Measurements from ENCODE around the gene TRPV3. TPM values are rescaled to one million over a fixed set of nuclear protein-coding genes. Genes with fewer than 3 reads are reported as not detected.

The TRPV3 gene
- total and polyA plus RNA-seq, 9 of the 15 experiments (the other 6 are each of a cell fraction or from before 2014, with no cell fraction given), result 0.03 to 0.42 (median 0.11) TPM; not detected in 1

DNA sequence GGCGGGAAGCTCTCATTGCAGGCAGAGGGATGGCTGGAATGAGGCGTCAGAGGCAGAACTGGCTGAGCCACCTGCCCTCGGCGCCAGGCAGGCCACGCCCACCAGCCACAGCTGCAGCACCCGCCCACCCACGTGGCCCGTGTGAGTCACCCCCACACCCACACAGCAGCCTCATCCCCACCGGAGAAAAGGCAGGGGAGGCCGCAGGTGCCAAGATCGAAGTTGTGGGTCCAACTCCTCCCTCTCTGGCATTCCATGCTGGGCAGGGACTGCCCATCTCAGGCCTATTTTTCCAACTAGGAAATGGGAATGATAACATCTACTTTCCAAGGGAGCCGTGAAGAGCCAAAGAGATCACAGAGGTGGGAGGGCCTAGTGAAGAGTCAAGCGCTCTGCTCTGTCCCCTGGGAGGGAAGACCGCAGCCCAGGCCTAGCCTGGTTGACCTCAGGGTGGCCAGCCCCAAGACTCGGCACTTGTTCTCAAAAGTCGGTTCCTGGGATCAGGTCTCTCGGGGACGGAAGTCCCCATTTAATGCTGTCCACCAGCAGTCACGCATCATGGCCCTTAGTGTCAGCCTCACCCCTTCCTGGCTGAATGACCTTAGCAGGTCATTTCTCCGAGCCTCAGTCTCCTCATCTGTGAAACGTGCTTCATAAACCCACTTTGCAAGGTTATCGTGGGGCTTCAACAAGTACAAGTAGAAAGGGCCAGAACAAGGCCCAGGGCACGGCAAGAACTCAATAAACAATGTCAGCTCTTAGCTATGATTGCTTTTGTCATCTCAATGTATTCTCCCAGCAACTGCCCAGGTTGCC, at the start of gene TRPV3 (continued):
- no peak for TF ChIP-seq TSHZ1 (CRISPR knock-in tag; IDR thresholded peaks at IDR 0.05)
- TF ChIP-seq ZNF3 (CRISPR knock-in tag; IDR thresholded peaks at IDR 0.05), result no peak
- TF ChIP-seq ZKSCAN3 (CRISPR knock-in tag; IDR thresholded peaks at IDR 0.05), result no peak
- peak; percentile 36; the same call in 1 of the 2 replicates for TF ChIP-seq DPF2 (IDR thresholded peaks at IDR 0.05)
- TF ChIP-seq ZNF551 (CRISPR knock-in tag; IDR thresholded peaks at IDR 0.05), result no peak
- no peak for TF ChIP-seq ZNF785 (CRISPR knock-in tag; IDR thresholded peaks at IDR 0.05)
- TF ChIP-seq, protein P1, sequence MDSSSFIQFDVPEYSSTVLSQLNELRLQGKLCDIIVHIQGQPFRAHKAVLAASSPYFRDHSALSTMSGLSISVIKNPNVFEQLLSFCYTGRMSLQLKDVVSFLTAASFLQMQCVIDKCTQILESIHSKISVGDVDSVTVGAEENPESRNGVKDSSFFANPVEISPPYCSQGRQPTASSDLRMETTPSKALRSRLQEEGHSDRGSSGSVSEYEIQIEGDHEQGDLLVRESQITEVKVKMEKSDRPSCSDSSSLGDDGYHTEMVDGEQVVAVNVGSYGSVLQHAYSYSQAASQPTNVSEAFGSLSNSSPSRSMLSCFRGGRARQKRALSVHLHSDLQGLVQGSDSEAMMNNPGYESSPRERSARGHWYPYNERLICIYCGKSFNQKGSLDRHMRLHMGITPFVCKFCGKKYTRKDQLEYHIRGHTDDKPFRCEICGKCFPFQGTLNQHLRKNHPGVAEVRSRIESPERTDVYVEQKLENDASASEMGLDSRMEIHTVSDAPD (CRISPR knock-in tag; IDR thresholded peaks at IDR 0.05), result no peak
- TF ChIP-seq, protein P2, sequence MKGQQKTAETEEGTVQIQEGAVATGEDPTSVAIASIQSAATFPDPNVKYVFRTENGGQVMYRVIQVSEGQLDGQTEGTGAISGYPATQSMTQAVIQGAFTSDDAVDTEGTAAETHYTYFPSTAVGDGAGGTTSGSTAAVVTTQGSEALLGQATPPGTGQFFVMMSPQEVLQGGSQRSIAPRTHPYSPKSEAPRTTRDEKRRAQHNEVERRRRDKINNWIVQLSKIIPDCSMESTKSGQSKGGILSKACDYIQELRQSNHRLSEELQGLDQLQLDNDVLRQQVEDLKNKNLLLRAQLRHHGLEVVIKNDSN (CRISPR knock-in tag; IDR thresholded peaks at IDR 0.05), result peak; percentile 94
- TF ChIP-seq, protein P3, sequence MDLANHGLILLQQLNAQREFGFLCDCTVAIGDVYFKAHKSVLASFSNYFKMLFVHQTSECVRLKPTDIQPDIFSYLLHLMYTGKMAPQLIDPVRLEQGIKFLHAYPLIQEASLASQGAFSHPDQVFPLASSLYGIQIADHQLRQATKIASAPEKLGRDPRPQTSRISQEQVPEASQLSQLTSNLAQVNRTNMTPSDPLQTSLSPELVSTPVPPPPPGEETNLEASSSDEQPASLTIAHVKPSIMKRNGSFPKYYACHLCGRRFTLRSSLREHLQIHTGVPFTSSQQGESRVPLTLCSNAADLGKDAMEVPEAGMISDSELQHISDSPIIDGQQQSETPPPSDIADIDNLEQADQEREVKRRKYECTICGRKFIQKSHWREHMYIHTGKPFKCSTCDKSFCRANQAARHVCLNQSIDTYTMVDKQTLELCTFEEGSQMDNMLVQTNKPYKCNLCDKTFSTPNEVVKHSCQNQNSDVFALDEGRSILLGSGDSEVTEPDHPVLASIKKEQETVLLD (IDR thresholded peaks at IDR 0.05), result no peak
- 0 out of 2 replicates have a peak, but pooled peaks have one; percentile 41 for TF ChIP-seq MYC (IDR thresholded peaks at IDR 0.05; ENCODE audit: low read depth, low read length)
- no peak for TF ChIP-seq MYC (CRISPR knock-in tag; IDR thresholded peaks at IDR 0.05; ENCODE audit: borderline replicate concordance, low read depth)
- TF ChIP-seq ZNF274 (IDR thresholded peaks at IDR 0.05; ENCODE audit: borderline replicate concordance, low read depth, low read length), result no peak
- no peak for TF ChIP-seq HNRNPK (IDR thresholded peaks at IDR 0.05; ENCODE audit: low read depth, low read length, poor library complexity, severe bottlenecking)
- TF ChIP-seq, protein P4, sequence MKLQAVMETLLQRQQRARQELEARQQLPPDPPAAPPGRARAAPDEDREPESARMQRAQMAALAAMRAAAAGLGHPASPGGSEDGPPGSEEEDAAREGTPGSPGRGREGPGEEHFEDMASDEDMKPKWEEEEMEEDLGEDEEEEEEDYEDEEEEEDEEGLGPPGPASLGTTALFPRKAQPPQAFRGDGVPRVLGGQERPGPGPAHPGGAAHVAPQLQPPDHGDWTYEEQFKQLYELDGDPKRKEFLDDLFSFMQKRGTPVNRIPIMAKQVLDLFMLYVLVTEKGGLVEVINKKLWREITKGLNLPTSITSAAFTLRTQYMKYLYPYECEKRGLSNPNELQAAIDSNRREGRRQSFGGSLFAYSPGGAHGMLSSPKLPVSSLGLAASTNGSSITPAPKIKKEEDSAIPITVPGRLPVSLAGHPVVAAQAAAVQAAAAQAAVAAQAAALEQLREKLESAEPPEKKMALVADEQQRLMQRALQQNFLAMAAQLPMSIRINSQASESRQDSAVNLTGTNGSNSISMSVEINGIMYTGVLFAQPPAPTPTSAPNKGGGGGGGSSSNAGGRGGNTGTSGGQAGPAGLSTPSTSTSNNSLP (IDR thresholded peaks at IDR 0.05; ENCODE audit: borderline replicate concordance, low read depth, low read length), result no peak
- no peak for TF ChIP-seq ZNF24 (IDR thresholded peaks at IDR 0.05)
- no peak for TF ChIP-seq PRMT5 (CRISPR knock-in tag; IDR thresholded peaks at IDR 0.05)
- no peak for TF ChIP-seq RBM22 (IDR thresholded peaks at IDR 0.05; ENCODE audit: low read depth, low read length, poor library complexity, severe bottlenecking)
